HG02884 (cell line): ENCODE measurements around the gene NRG3.

Source experiments
- ATAC-seq: cut with Tn5 transposase; IDR thresholded peaks from one replicate; pipeline ENCODE4 v1.9.1; 2021; ENCODE audit warnings: mild to moderate bottlenecking, moderate library complexity; ENCODE audit not compliant: unreplicated experiment

The NRG3 gene

DNA sequence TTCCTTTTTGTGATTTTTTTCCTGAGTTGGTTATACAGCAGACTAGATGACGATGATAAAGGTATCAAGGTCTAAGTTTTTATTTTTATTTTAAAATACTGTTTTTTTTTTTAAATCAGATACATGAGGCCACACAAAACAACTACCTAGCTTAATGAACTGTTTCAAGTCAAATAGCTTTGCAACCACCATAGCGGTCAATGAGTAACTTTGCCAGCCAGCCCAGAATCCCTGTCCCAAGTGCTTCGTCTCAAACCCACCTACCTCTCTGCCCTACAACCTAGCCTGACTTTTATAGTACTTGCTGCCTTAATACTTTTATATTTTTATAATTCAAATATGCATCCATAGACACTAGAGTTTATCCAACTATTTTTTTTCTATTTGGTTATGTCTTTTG is 676.5 kb downstream of the NRG3 start:
- ATAC-seq, result no peak

DNA sequence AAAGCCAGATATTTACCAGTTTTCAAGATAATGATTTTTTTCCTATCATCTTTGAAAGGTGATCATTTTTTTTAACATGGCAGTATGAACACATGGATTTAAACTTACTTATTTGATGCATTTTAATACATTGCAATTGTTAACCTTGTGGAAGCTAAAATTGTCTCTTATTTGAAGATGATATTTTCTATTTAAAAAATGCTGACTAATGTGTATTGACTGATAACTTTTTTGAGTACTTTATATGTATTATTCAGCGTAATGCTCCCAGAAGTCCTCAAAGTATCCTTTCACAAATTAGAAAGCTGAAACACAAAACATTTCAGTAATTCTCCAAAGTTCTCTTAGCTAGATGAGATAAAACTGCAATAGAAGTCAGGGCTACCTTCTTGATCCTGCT is 677.3 kb downstream of the NRG3 start:
- ATAC-seq, result no peak

DNA sequence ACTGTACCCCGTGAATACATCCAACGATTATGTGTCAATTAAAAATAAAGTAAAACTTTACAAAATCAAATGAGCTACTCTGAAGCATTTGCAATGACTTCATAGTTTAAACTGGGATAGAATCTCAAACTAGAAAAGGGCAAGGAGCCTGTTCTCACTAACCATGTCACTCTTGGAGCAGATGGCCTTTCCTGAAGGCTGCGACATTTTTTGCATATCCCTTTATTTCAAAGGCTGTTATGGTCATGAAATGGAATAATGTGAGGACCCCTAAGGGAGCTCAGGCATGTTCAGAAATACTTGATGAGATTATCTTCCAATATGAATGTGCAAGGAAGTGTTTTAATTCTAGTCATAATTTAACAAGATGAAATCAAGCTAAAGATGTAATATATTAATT is 679.4 kb downstream of the NRG3 start:
- no peak for ATAC-seq

GRCh38 chr10:82558014-82558607 is 683.1 kb downstream of the NRG3 start:
- no peak for ATAC-seq

GRCh38 chr10:82564353-82565196 is 689.6 kb downstream of the NRG3 start:
- no peak for ATAC-seq

GRCh38 chr10:82565197-82565575 is 690.2 kb downstream of the NRG3 start:
- ATAC-seq, result no peak

- ATAC-seq, result no peak
Observed at GRCh38 chr10:82572744-82573143, 697.8 kb downstream of the NRG3 start.

GRCh38 chr10:82574081-82574480 is 699.1 kb downstream of the NRG3 start:
- no peak for ATAC-seq

GRCh38 chr10:82575318-82575717 is 700.3 kb downstream of the NRG3 start:
- ATAC-seq, result no peak

GRCh38 chr10:82576093-82576492 is 701.1 kb downstream of the NRG3 start:
- ATAC-seq, result no peak

GRCh38 chr10:82581940-82582339 is 706.9 kb downstream of the NRG3 start:
- ATAC-seq, result no peak

- ATAC-seq, result no peak
Observed at GRCh38 chr10:82591421-82591820, 716.4 kb downstream of the NRG3 start.

DNA sequence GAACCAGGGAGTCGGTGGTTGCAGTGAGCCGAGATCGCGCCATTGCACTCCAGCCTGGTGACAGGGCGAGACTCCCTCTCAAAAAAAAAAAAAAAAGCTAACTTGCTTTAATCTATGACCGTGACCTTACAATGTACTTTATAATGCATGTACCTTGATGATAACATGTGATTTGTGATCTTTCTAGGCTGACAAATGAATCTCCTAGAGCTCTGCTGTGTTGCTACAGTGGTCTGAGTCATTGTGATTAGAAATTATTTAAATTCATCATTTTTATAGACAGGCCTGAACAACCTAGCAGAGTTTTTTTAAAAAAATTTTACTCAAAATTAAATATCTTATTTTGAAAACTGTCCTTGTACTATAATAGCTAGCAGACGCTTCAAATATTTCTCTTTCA is 722.8 kb downstream of the NRG3 start:
- ATAC-seq, result no peak

DNA sequence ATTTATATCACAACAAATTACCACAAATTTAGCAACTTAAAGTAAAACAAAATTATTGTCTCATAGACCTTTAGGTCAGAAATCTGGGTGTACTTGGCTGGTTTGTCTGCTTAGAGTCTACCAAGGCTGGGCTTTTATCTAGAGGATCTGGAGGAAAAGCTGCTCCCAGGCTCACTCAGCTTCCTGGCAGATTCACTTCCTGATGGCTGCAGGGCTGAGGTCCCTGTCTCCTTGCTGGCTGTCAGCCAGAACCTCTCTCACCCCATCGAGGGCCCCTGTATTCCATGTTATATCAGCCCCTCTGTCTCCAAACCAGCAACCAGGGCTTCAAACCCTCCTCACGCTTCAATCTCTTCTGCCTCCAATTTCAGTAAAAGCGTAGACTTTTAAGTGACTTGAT is 734.9 kb downstream of the NRG3 start:
- ATAC-seq, result no peak

DNA sequence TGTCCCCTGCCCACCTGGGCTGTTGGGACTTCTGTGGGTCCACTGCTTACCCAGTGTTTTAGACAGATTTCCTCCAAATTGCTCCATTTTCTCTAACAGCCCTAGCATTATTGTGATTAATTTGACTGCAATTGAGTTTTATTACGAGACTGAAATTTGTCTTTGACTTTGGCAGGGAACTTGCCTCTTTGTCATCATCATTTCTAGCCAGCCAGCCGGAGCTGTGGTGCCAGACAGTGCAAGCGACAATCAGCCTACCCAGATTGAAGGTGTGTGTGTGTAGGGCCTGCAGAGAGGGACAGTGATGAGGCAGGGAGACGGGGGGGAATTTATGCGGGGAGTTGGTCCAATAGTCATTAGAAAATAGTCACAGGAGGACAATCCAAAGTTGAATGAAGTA is 743.0 kb downstream of the NRG3 start:
- no peak for ATAC-seq

- no peak for ATAC-seq
Observed at GRCh38 chr10:82621680-82622079, 746.7 kb downstream of the NRG3 start.

- ATAC-seq, result no peak
Observed at GRCh38 chr10:82622479-82622878, 747.5 kb downstream of the NRG3 start.

GRCh38 chr10:82625512-82626189 is 750.7 kb downstream of the NRG3 start:
- no peak for ATAC-seq

DNA sequence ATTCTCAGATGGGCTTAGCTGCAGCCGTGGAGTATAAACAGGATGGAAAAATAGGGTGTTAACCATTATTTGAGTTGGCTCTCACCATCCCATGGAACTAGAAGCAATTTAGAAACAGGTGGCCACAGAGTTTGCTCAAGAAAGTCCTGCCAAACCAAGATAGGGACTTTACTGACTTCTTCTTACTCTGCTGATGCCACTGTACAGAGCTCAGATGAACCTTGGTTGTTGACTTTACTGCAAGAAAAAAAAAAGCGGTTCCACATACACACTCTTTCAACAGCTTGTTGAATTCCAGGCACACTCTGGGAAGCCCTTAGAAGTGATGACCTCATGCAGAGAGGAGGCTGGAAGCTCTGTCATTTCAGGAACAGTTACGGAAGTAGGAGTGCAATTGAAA is 753.4 kb downstream of the NRG3 start:
- no peak for ATAC-seq

- no peak for ATAC-seq
Observed at GRCh38 chr10:82643076-82643475, 768.1 kb downstream of the NRG3 start.

DNA sequence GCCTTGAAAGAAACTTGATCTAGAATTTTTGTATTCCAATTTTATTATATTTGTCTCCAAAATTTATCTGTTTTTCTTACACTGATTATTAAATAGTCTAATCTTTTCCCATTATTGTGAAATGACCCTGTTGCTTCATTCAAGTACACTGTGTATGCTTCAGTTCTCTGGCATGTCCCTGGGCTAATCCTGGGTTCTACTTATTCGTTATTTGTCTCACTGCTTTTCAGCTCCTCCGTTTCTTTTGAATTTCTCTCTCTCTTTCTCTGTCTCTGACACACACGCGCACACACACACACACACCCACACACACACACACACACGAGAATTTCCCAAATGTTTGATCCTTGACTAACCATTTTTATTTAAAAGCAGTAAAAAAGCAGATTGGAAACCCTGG is 768.6 kb downstream of the NRG3 start:
- ATAC-seq, result no peak

DNA sequence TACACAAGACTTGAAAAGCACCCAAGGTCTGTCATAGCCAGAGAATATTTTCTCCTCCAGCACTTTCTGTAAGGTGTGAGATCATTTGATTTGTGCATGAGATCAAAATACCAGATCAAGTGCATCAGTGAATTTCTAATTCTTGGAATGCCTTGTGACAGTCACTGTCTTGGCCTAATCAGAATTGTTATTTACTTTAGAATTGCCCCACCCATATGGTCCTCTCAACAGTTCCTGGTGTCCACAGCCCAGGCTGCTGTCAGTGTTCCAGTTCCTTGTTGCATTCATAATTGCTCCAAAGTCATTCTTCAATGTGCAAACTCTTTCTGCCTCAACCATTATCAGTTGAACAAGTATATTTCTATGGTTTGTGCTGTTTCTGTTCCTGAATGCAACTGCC is 770.2 kb downstream of the NRG3 start:
- no peak for ATAC-seq
